K562 (cell line): ENCODE results near the gene MBD4. TPM values are rescaled to one million over a fixed set of nuclear protein-coding genes. Genes with fewer than 3 reads are reported as not detected.

Source experiments
- CBFA2T2 ChIP-seq: fragments of 450-650 bp; conservative IDR thresholded peaks from 2 replicates; pipeline ENCODE4 v1.6.1; 2017; ENCODE audit warnings: mild to moderate bottlenecking
- CBX8 ChIP-seq: fragments of 200-600 bp; sonication (generic); IDR thresholded peaks from 2 replicates; pipeline ENCODE4 v1.6.1; 2012; ENCODE audit warnings: borderline replicate concordance, mixed run types, low read depth, mild to moderate bottlenecking, moderate library complexity, mixed read lengths, low read length, control low read depth, inconsistent platforms; ENCODE audit not compliant: poor library complexity, severe bottlenecking; ENCODE audit errors: extremely low read depth
- CEBPG ChIP-seq, 3 experiments: fragments of 200-800 bp in 1 of 3; sonication (Bioruptor generic) in 1 of 3; sonication (generic) in 1 of 3; formaldehyde crosslinking in 1 of 3; IDR thresholded peaks in 2 of 3; conservative IDR thresholded peaks in 1 of 3; 2 replicates each; pipeline versions ENCODE4 v1.6.1 to v1.8.0; 2016 to 2022; ENCODE audit warnings: missing compliant biosample characterization in 2 of 3, missing genetic modification characterization in 2 of 3, mild to moderate bottlenecking in 1 of 3, missing genetic modification reagents in 1 of 3
- ETV6 ChIP-seq, 3 experiments: fragments of 150-350 bp in 1 of 3; sonication (generic) in 1 of 3; formaldehyde crosslinking in 1 of 3; IDR thresholded peaks; 2 replicates each; pipeline versions ENCODE4 v1.6.1 to v1.8.0; 2014 to 2022; ENCODE audit warnings: borderline replicate concordance in 2 of 3, low read depth in 2 of 3, antibody characterized with exemption in 1 of 3, low read length in 1 of 3, mild to moderate bottlenecking in 1 of 3, missing genetic modification reagents in 1 of 3
- EWSR1 ChIP-seq: fragments of 450-650 bp; IDR thresholded peaks from 2 replicates; pipeline ENCODE4 v1.6.1; 2018; ENCODE audit warnings: borderline replicate concordance, mild to moderate bottlenecking, low read depth, moderate library complexity; ENCODE audit not compliant: partially characterized antibody
- FOXM1 ChIP-seq, 2 experiments: fragments of 450-650 bp in 1 of 2; sonication (generic) in 1 of 2; formaldehyde crosslinking in 1 of 2; IDR thresholded peaks; 2 replicates each; pipeline versions ENCODE4 v1.6.1 to v1.9.0; 2017 to 2022; ENCODE audit warnings: low read depth in 2 of 2, mild to moderate bottlenecking in 2 of 2, missing genetic modification reagents in 1 of 2, moderate library complexity in 1 of 2
- HNRNPH1 ChIP-seq: fragments of 200-400 bp; formaldehyde crosslinking; optimal IDR thresholded peaks from 2 replicates; pipeline ENCODE3; 2017; ENCODE audit warnings: low read depth, mild to moderate bottlenecking, low read length, moderate library complexity
- MAFF ChIP-seq: IDR thresholded peaks from 2 replicates; pipeline ENCODE4 v1.6.1; 2012; ENCODE audit warnings: low read length, improper control_type of control experiment
- PHB2 ChIP-seq: fragments of 450-650 bp; IDR thresholded peaks from 2 replicates; pipeline ENCODE4 v1.6.1; 2017; ENCODE audit warnings: low read depth
- POLR2G ChIP-seq: fragments of 200-400 bp; formaldehyde crosslinking; IDR thresholded peaks from 2 replicates; pipeline ENCODE4 v1.6.1; 2017; ENCODE audit warnings: low read depth, mild to moderate bottlenecking, antibody characterized with exemption, low read length, moderate library complexity
- PTBP1 ChIP-seq: fragments of 200-400 bp; formaldehyde crosslinking; IDR thresholded peaks from 2 replicates; pipeline ENCODE4 v1.6.1; 2017; ENCODE audit warnings: low read depth, low read length
- SMAD2 ChIP-seq: fragments of 150-350 bp; IDR thresholded peaks from 2 replicates; pipeline ENCODE4 v1.6.1; 2014; ENCODE audit warnings: low read depth, mild to moderate bottlenecking, low read length
- SMC3 ChIP-seq: conservative IDR thresholded peaks from 2 replicates; pipeline ENCODE4 v1.6.1; 2011; ENCODE audit warnings: low read depth, low read length, improper control_type of control experiment; ENCODE audit not compliant: insufficient read depth
- TAF9B ChIP-seq: fragments of 450-650 bp; IDR thresholded peaks from 2 replicates; pipeline ENCODE4 v1.6.1; 2018; ENCODE audit warnings: mild to moderate bottlenecking; ENCODE audit not compliant: partially characterized antibody
- U2AF2 ChIP-seq: fragments of 200-400 bp; formaldehyde crosslinking; optimal IDR thresholded peaks from 2 replicates; pipeline ENCODE3; 2017; ENCODE audit warnings: low read depth, mild to moderate bottlenecking, low read length
- YY1 ChIP-seq, 3 experiments: IDR thresholded peaks; 2 replicates each; pipeline ENCODE4 v1.6.1; 2011; ENCODE audit warnings: low read length in 2 of 3, mild to moderate bottlenecking in 2 of 3, moderate library complexity in 2 of 3, borderline replicate concordance in 1 of 3, control low read depth in 1 of 3, low read depth in 1 of 3; ENCODE audit not compliant: insufficient read depth in 3 of 3, insufficient replicate concordance in 2 of 3, control insufficient read depth in 1 of 3, insufficient read length in 1 of 3; ENCODE audit errors: extremely low read depth in 1 of 3
- ZBTB34 ChIP-seq: fragments of 250-450 bp; sonication (Bioruptor Pico); IDR thresholded peaks from 2 replicates; pipeline ENCODE4 v1.8.0; 2021; ENCODE audit warnings: mild to moderate bottlenecking, moderate library complexity
- ZNF75A ChIP-seq: fragments of 450-650 bp; formaldehyde crosslinking; IDR thresholded peaks from 2 replicates; pipeline ENCODE4 v1.4.0; 2020; ENCODE audit warnings: mild to moderate bottlenecking
- ZNF77 ChIP-seq: fragments of 250-450 bp; sonication (Bioruptor Pico); IDR thresholded peaks from 2 replicates; pipeline ENCODE4 v1.5.0; 2020
- polyA plus RNA-seq, 8 experiments: library from polyadenylated mRNA; depleted of rRNA in 4 of 8; stranded (reverse) in 5 of 8; unstranded in 3 of 8; fragments of >200 nt; fragmentation: Nextera tagmentation in 2 of 8; fragmentation: Illumina TruSeq in 1 of 8; extraction: Ambion mirVana in 2 of 8; extraction: Trizol in 1 of 8; gene quantifications; 2 replicates each; pipeline versions ENCODE4 v1.2.1 to v1.2.3, GENCODE V29; 2011 to 2014; ENCODE audit warnings: inconsistent platforms in 1 of 8, missing spikeins in 1 of 8
- total RNA-seq, 7 experiments: library from RNA; depleted of rRNA in 6 of 7; stranded (reverse); fragments of >200 nt in 6 of 7; fragmentation: Illumina TruSeq in 2 of 7; extraction: Trizol in 2 of 7; gene quantifications; 2 replicates each; pipeline versions ENCODE4 v1.2.1 to v1.2.3, GENCODE V29; 2011 to 2021; ENCODE audit warnings: low replicate concordance in 1 of 7
- TF ChIP-seq, protein P1 (sequence below): sonication (generic); formaldehyde crosslinking; IDR thresholded peaks from 2 replicates; pipeline ENCODE4 v1.8.0; 2022; ENCODE audit warnings: missing genetic modification reagents, mild to moderate bottlenecking, borderline replicate concordance
- TF ChIP-seq, protein P2 (sequence below): fragments of 250-450 bp; sonication (Bioruptor Pico); IDR thresholded peaks from 2 replicates; pipeline ENCODE4 v1.5.0; 2021

Gene MBD4
- total and polyA plus RNA-seq, 9 of the 15 experiments (the other 6 are each of a cell fraction or from before 2014, with no cell fraction given) = 13.3 to 63.9 (median 39.0) TPM

DNA sequence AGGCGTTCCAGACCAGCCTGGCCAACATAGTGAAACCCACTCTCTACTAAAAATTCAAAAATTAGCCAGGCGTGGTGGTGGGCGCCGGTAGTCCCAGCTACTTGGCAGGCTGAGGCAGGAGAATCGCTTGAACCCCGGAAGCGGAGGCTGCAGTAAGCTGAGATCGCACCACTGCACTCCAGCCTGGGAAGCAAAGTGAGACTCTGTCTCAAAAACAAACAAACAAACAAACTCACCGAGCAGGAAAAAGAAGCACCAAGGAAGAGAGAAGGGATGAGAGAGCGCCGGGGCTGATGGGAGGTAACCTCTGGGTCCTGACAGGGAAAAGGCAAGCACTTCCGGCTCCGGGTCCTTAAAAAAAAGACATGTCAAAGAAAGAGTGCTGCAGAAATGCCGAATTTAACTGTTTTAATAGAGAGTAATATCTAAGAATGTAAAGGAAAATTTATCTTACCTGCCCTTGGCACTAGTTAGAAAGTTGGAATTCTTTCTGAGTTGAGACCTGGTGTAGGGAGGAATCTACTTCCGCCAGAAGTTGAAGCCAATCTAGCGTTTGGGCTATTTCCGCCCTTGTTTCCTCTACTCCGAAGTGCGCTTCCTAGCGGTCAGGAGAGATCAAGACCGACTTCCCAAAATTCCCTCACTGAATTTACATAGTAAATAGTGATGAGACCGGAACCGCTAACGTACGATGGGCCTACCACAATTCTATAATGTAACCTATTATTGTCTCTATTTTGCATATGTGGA is 40.4 kb downstream of the MBD4 start (continued):
- TF ChIP-seq SMAD2 (no peak), CBX8 (no peak), FOXM1 (IDR thresholded peaks at IDR 0.05; ENCODE audit: low read depth) (peak; percentile 75), FOXM1 (CRISPR knock-in tag; IDR thresholded peaks at IDR 0.05; ENCODE audit: low read depth) (no peak), ZNF75A (no peak), U2AF2 (no peak), YY1 (IDR thresholded peaks at IDR 0.05; ENCODE audit: borderline replicate concordance in 1 of 3, control insufficient read depth in 1 of 3, extremely low read depth in 1 of 3, insufficient read depth in 3 of 3, insufficient read length in 1 of 3, insufficient replicate concordance in 2 of 3, low read depth in 1 of 3, low read length in 2 of 3) (no peak), ETV6 (IDR thresholded peaks at IDR 0.05; ENCODE audit: borderline replicate concordance in 1 of 2, low read depth in 2 of 2, low read length in 1 of 2) (peak; percentile 22 to 65; a peak in 2 of 4 replicates), ETV6 (CRISPR knock-in tag; IDR thresholded peaks at IDR 0.05; ENCODE audit: borderline replicate concordance) (no peak), POLR2G (no peak), HNRNPH1 (no peak), TAF9B (peak; percentile 38), SMC3 (no peak), CEBPG (CRISPR knock-in tag; IDR thresholded peaks at IDR 0.05) (no peak), CEBPG (tag; conservative IDR thresholded peaks at IDR 0.05 in 1 of 2, IDR thresholded peaks at IDR 0.05 in 1 of 2) (no peak), PTBP1 (no peak), PHB2 (no peak), CBFA2T2 (no peak), EWSR1 (no peak), ZBTB34 (CRISPR knock-in tag) (no peak), MAFF (no peak), ZNF77 (no peak)
- TF ChIP-seq, protein P1, sequence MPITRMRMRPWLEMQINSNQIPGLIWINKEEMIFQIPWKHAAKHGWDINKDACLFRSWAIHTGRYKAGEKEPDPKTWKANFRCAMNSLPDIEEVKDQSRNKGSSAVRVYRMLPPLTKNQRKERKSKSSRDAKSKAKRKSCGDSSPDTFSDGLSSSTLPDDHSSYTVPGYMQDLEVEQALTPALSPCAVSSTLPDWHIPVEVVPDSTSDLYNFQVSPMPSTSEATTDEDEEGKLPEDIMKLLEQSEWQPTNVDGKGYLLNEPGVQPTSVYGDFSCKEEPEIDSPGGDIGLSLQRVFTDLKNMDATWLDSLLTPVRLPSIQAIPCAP (CRISPR knock-in tag) = no peak
- TF ChIP-seq, protein P2, sequence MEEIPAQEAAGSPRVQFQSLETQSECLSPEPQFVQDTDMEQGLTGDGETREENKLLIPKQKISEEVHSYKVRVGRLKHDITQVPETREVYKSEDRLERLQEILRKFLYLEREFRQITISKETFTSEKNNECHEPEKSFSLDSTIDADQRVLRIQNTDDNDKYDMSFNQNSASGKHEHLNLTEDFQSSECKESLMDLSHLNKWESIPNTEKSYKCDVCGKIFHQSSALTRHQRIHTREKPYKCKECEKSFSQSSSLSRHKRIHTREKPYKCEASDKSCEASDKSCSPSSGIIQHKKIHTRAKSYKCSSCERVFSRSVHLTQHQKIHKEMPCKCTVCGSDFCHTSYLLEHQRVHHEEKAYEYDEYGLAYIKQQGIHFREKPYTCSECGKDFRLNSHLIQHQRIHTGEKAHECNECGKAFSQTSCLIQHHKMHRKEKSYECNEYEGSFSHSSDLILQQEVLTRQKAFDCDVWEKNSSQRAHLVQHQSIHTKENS (CRISPR knock-in tag) = no peak
